B cell (primary cell): ENCODE results near the gene EXD3. TPM values are rescaled to one million over a fixed set of nuclear protein-coding genes. Genes with fewer than 3 reads are reported as not detected.

Source experiments
- ATAC-seq: fragments of 200-7000 bp; cut with Tn5 transposase; one replicate; pipeline ENCODE4 v1.10.0; 2021; ENCODE audit warnings: low read depth, mild to moderate bottlenecking, moderate number of reproducible peaks, moderate library complexity
- CTCF ChIA-PET: fragments of 350-600 bp; sonication (Branson Sonifier 250); formaldehyde crosslinking; loops from one replicate; lab custom pipeline; 2021; ENCODE audit warnings: antibody characterized with exemption, inconsistent platforms; lab: Charles Lee
- POLR2A ChIA-PET: fragments of 350-600 bp; sonication (Branson Sonifier 250); formaldehyde crosslinking; loops from one replicate; lab custom pipeline; 2021; ENCODE audit warnings: antibody characterized with exemption; lab: Charles Lee
- DNase-seq: peaks from one replicate; pipeline ENCODE4 v3.0.0; 2013
- H2AFZ ChIP-seq: 2 replicates; pipeline ENCODE4 v1.6.1; 2012; ENCODE audit warnings: mild to moderate bottlenecking, low read depth, low read length; ENCODE audit not compliant: insufficient read depth, poor library complexity, severe bottlenecking
- H3K27ac ChIP-seq, 2 donors: 1 replicate in 1 of 2; 2 replicates in 1 of 2; pipeline ENCODE4 v1.5.1; 2012 to 2013; ENCODE audit warnings: low read length in 2 of 2, mild to moderate bottlenecking in 2 of 2, moderate library complexity in 1 of 2
- H3K27me3 ChIP-seq, 4 experiments: fragments of 200-600 bp in 1 of 4; sonication (generic) in 1 of 4; replicated peaks in 1 of 4; 1 replicate in 2 of 4; 2 replicates in 2 of 4; pipeline versions ENCODE4 v1.6.1 to v1.7.0; 2013 to 2016; ENCODE audit warnings: low read length in 3 of 4, mild to moderate bottlenecking in 2 of 4, mixed read lengths in 1 of 4, moderate library complexity in 1 of 4; ENCODE audit not compliant: insufficient read depth in 4 of 4, control insufficient read depth in 3 of 4; ENCODE audit errors: control extremely low read depth in 1 of 4
- H3K36me3 ChIP-seq, 2 experiments: replicated peaks in 1 of 2; 1 replicate in 1 of 2; 2 replicates in 1 of 2; pipeline versions ENCODE4 v1.6.1 to v1.7.1; 2013; ENCODE audit warnings: low read length in 1 of 2; ENCODE audit not compliant: insufficient read depth in 2 of 2, control insufficient read depth in 1 of 2; ENCODE audit errors: control extremely low read depth in 1 of 2, extremely low read depth in 1 of 2
- H3K4me1 ChIP-seq, 2 donors: fragments of 200-600 bp in 1 of 2; sonication (generic) in 1 of 2; 1 replicate in 1 of 2; 2 replicates in 1 of 2; pipeline versions ENCODE4 v1.5.1 to v1.6.1; 2013 to 2017; ENCODE audit warnings: low read length in 2 of 2; ENCODE audit not compliant: control insufficient read depth in 2 of 2, insufficient read depth in 2 of 2
- H3K4me2 ChIP-seq: replicated peaks from 2 replicates; pipeline ENCODE3; 2012; ENCODE audit warnings: mild to moderate bottlenecking, low read depth, low read length; ENCODE audit not compliant: poor library complexity, severe bottlenecking
- H3K4me3 ChIP-seq, 5 experiments: fragments of 200-600 bp in 1 of 5; sonication (generic) in 1 of 5; 1 replicate in 3 of 5; 2 replicates in 2 of 5; pipeline versions ENCODE4 v1.5.1 to v1.7.0; 2011 to 2016; ENCODE audit warnings: low read length in 4 of 5, mild to moderate bottlenecking in 4 of 5, low read depth in 2 of 5, control low read depth in 1 of 5, moderate library complexity in 1 of 5; ENCODE audit not compliant: insufficient read depth in 1 of 5; ENCODE audit errors: control extremely low read depth in 1 of 5, extremely low read depth in 1 of 5
- H3K79me2 ChIP-seq: fragments of 200-600 bp; sonication (generic); one replicate; pipeline ENCODE4 v1.6.0; 2016; ENCODE audit warnings: low read length; ENCODE audit not compliant: control insufficient read depth, insufficient read depth
- H3K9ac ChIP-seq: fragments of 200-600 bp; sonication (generic); 2 replicates; pipeline ENCODE4 v1.6.1; 2017; ENCODE audit warnings: mild to moderate bottlenecking, low read length, moderate library complexity
- H3K9me3 ChIP-seq, 3 donors: one replicate each; pipeline versions ENCODE4 v1.6.1 to v1.7.1; 2013; ENCODE audit warnings: low read length in 2 of 3; ENCODE audit not compliant: control insufficient read depth in 2 of 3, insufficient read depth in 1 of 3; ENCODE audit errors: control extremely low read depth in 1 of 3
- H4K20me1 ChIP-seq: 2 replicates; pipeline ENCODE4 v1.6.0; 2012; ENCODE audit warnings: mild to moderate bottlenecking, low read length; ENCODE audit not compliant: insufficient read depth, control insufficient read depth, poor library complexity, severe bottlenecking
- H3K27ac Mint-ChIP-seq: one replicate; pipeline ENCODE4 v1.8.0; 2021; ENCODE audit warnings: mixed read lengths
- H3K27me3 Mint-ChIP-seq: one replicate; pipeline ENCODE4 v1.8.0; 2021; ENCODE audit warnings: mixed read lengths
- H3K4me1 Mint-ChIP-seq: one replicate; pipeline ENCODE4 v1.8.0; 2021; ENCODE audit warnings: mixed read lengths
- H3K4me3 Mint-ChIP-seq: one replicate; pipeline ENCODE4 v1.8.0; 2021; ENCODE audit warnings: mixed read lengths
- H3K9me3 Mint-ChIP-seq: one replicate; pipeline ENCODE4 v1.8.0; 2022; ENCODE audit warnings: mixed read lengths; ENCODE audit not compliant: insufficient read depth
- CTCF ChIP-seq: fragments of 200-600 bp; IDR thresholded peaks from one replicate; pipeline ENCODE4 v1.8.0; 2022; ENCODE audit warnings: antibody characterized with exemption, mild to moderate bottlenecking
- EZH2 ChIP-seq: IDR thresholded peaks from 2 replicates; pipeline ENCODE4 v1.6.1; 2012; ENCODE audit warnings: borderline replicate concordance, low read depth, mild to moderate bottlenecking, moderate library complexity, low read length; ENCODE audit not compliant: insufficient read depth, poor library complexity, severe bottlenecking
- WGBS: methylation state at CpG from one replicate; pipeline ENCODE4 v1.1.5; 2013; ENCODE audit warnings: missing lambda C conversion rate; ENCODE audit not compliant: insufficient coverage; 5-methylcytosine and 5-hydroxymethylcytosine counted together
- intact Hi-C: fragments of 100-400 bp; cut with micrococcal nuclease; formaldehyde crosslinking; loops from one replicate; pipeline ENCODE4 v1.10.0; 2022
- polyA plus RNA-seq: library from polyadenylated mRNA; depleted of rRNA; stranded (reverse); fragments of >200 nt; gene quantifications from 2 replicates; pipeline ENCODE4 v1.2.3, GENCODE V29; 2012
- total RNA-seq, 2 donors: library from RNA; stranded (reverse); fragments of 120-200 nt in 1 of 2; gene quantifications; 1 replicate in 1 of 2; 2 replicates in 1 of 2; pipeline versions ENCODE4 v1.2.3 to v1.2.4, GENCODE V29; 2013 to 2022

Gene EXD3
- total and polyA plus RNA-seq, 2 donors (not counting 1 experiment from before 2014, with no cell fraction given) = 22.5 to 23.7 TPM

GRCh38 chr9:137416006-137416562 is 6.9 kb downstream of the EXD3 start:
- H3K9me3 Mint-ChIP-seq = no peaks in the 10 kb centered on the region
- peaks cover 0 to 5% (median 2%) of the 10 kb centered on the region in 4 experiments for H3K27me3 ChIP-seq
- H3K4me3 ChIP-seq = no peak overlapping the region
- H3K27me3 Mint-ChIP-seq = no peaks in the 10 kb centered on the region
- H4K20me1 ChIP-seq = peaks cover 56% of the 10 kb centered on the region
- peaks cover 8 to 18% of the 10 kb centered on the region in 2 donors for H3K4me1 ChIP-seq
- 97% methylated on average over 22 of the region's 23 CpGs for WGBS
- H3K36me3 ChIP-seq = no peaks in the 10 kb centered on the region
- DNase-seq = no peak
- H3K27ac ChIP-seq = no peak overlapping the region
- ATAC-seq = no peak
- intact Hi-C loops = no loop called here
- H3K4me2 ChIP-seq = no peak overlapping the region
- H3K4me3 Mint-ChIP-seq = no peak overlapping the region
- H3K79me2 ChIP-seq = peaks cover 44% of the 10 kb centered on the region
- ChIA-PET CTCF (no interaction called here), POLR2A (no interaction called here)
- H3K9me3 ChIP-seq = peaks cover 0 to 2% (median 0%) of the 10 kb centered on the region in 3 donors
- no peak overlapping the region for H3K27ac Mint-ChIP-seq
- TF ChIP-seq CTCF = no peak
- TF ChIP-seq EZH2 = no peak
- H3K4me1 Mint-ChIP-seq = peaks cover 14% of the 10 kb centered on the region
- no peak overlapping the region for H2AFZ ChIP-seq
- H3K9ac ChIP-seq = no peak overlapping the region

DNA sequence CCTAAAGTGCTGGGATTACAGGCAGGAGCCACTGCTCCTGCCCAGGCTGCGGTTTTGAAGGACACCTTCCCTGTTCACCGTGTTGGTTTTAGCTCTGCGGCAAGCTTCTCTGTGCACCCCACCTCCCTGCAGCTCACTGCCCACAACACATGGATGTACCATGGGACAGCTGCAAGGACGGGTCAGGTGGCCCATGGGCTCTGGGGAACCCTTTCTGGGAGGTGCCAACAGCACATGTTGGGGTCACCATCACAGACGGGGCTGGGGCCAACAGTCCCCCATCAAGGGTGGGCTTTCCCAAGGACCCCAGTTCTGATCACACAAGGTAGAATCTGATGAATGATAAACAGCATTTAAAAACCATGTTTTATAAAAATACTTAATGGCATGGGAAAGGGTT is 7.5 kb downstream of the EXD3 start:
- 98% methylated on average over 4 of the region's 5 CpGs for WGBS
- ChIA-PET CTCF (no interaction called here), POLR2A (no interaction called here)
- intact Hi-C loops = no loop called here
- Mint-ChIP-seq H3K27me3 (no peaks in the 10 kb centered on the region), H3K4me1 (peaks cover 15% of the 10 kb centered on the region), H3K4me3 (no peak overlapping the region), H3K9me3 (no peaks in the 10 kb centered on the region), H3K27ac (no peak overlapping the region)
- peaks cover 0 to 11% (median 3%) of the 10 kb centered on the region in 4 experiments for H3K27me3 ChIP-seq
- peaks cover 62% of the 10 kb centered on the region for H4K20me1 ChIP-seq
- no peak for DNase-seq
- ATAC-seq = no peak
- no peak overlapping the region for H3K27ac ChIP-seq
- TF ChIP-seq CTCF (no peak), EZH2 (no peak)
- no peak overlapping the region for H3K4me2 ChIP-seq
- no peak overlapping the region for H2AFZ ChIP-seq
- H3K36me3 ChIP-seq = no peaks in the 10 kb centered on the region
- H3K4me3 ChIP-seq = no peak overlapping the region
- peaks cover 42% of the 10 kb centered on the region for H3K79me2 ChIP-seq
- peaks cover 10 to 20% of the 10 kb centered on the region in 2 donors for H3K4me1 ChIP-seq
- H3K9me3 ChIP-seq = peaks cover 0 to 2% (median 0%) of the 10 kb centered on the region in 3 donors
- H3K9ac ChIP-seq = no peak overlapping the region
